PC-9 (cell line): ENCODE data around the gene TUFT1.

ENCODE experiments used
- EZH2 ChIP-seq: fragments of 200-600 bp; sonication (generic); IDR thresholded peaks from 2 replicates; pipeline ENCODE4 v1.8.0; 2017; ENCODE audit warnings: antibody characterized with exemption, low read depth
- TF ChIP-seq, protein P1 (sequence below): fragments of 200-600 bp; sonication (generic); conservative IDR thresholded peaks from 2 replicates; pipeline ENCODE4 v1.6.1; 2017; ENCODE audit warnings: mixed run types, antibody characterized with exemption, mild to moderate bottlenecking, moderate library complexity

DNA sequence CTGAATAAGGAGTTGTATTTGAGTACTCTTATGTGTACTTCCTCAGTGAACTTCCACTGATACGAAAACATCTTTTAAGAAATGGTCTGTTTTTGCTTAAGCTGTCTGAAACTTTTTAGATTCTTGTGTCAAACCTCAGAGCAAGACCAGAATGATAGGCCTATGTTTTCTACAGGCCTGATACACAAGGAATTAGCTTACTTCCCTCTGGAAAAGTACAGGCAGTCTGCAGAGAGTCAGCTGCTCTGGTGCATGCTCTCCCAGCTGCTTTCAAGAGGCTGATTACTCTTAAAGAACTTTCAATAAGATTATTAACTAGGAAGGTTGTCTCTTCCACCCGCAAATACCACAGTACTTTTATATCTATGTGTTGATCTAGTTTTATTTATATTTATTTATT, 81.2 kb downstream of the TUFT1 start:
- TF ChIP-seq EZH2: no peak
- TF ChIP-seq, protein P1, sequence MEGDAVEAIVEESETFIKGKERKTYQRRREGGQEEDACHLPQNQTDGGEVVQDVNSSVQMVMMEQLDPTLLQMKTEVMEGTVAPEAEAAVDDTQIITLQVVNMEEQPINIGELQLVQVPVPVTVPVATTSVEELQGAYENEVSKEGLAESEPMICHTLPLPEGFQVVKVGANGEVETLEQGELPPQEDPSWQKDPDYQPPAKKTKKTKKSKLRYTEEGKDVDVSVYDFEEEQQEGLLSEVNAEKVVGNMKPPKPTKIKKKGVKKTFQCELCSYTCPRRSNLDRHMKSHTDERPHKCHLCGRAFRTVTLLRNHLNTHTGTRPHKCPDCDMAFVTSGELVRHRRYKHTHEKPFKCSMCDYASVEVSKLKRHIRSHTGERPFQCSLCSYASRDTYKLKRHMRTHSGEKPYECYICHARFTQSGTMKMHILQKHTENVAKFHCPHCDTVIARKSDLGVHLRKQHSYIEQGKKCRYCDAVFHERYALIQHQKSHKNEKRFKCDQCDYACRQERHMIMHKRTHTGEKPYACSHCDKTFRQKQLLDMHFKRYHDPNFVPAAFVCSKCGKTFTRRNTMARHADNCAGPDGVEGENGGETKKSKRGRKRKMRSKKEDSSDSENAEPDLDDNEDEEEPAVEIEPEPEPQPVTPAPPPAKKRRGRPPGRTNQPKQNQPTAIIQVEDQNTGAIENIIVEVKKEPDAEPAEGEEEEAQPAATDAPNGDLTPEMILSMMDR: no peak
